ENCODE data around the gene PROS1.

PROS1 gene

DNA sequence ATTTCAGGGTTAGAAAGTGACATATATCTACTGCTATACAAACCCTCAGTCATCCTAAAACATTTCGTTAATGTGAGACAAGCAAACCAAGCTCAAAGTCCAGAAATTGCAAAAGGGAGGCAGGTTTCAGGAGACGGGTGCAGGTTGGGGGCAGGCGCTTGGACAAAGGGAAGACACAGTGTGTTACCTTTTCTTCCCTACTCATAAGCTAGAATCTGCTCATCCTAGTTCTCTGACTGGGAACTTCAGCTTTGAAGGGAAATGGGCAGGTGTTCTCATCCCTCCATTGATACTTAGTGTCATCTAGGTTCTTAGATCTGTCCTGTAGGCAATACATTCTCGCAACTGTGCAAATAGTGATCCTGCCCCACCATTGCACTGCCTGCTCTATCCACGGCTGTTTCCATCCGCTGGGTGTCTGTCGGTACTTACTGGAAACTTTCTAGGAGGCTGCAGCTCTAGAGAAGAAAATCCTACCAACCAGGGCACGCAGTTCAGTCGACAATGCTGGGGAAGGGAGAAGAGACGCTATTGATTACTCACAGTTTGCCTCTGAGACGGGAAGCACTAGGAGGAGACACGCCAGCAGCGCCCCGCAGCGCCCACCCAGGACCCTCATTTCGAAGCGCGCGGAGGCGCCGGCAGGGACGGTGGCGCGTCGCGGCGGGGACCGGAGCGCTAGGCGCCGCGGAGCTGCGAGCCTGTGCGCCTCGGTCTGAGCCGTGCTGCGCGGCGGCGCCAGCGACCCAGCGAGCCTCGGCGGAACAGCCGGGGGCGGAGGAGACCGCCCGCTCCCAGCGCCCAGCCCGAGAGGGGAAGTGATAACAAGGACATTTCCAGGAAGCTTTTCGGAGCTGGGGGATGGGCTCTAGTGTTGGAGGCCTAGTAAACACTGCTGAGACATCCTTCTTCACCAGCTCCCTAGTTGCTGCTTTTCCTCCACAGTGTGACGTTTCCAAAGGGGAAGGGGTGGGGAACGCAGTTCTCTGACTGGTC lies at the start of gene PROS1:
Gene PROS1 (minus strand): TSS at position 766 of the 996 bp plus-strand sequence. CDS start 147 bp downstream, at position 619.
- DNase-seq: peak; percentile 50

DNA sequence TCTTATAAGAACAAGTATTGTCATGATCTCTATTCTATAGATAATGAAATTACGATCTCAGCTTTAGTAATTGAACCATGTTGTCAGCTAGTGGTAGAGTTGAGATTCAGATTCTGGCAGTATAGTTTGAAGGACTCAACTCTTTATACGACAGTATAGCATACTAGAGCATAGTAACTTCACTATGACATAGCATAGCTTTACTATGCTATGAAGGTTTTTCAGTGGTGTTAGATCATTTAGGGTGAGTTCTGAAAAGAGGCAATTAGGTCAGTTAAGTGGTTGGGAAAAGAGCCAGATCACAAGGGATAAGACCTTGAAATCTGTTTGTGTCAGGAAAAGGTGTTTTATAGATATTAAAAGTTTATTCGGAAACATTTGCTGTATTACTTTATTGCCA lies 46.6 kb upstream of the PROS1 start:
- no peak for DNase-seq

DNA sequence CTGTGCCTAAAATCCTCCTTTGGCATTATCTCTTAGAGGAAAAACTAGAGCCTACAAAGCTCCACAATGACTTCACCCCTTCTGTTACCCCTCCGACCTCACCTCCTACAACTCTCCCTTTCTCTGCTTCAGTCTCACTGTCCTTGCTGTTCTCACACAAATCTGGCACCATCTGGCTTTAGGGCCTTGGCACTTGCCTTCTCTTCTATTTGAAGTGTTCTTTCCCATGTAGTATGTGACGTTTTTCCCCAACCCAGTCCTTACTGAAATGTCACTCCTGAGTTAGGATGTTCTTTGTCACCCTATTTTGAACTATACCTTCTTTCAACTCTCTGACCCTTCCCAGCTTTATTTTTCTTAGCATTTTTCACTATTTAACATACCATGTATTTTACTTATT lies 46.0 kb upstream of the PROS1 start:
- DNase-seq: no peak

DNA sequence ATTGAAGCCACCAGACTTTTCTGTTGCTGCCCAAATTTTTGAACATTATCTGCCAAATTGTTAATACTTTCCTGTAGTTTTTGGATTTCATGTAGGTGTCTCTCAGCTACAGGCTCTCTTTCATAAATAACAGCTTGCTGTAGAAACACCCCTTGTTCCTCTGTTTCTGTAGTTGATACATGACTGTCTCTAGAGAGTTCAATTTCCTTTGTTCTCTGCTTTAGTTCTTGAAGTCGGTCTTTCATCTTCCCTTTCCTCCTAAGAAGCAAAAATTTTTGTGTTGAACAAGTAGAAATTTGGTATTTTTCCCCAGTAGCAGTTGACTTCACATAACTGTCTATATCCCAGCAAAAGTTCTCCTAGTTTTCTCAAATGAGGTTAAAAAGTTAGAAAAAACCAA lies 41.3 kb upstream of the PROS1 start:
- no peak for DNase-seq

DNA sequence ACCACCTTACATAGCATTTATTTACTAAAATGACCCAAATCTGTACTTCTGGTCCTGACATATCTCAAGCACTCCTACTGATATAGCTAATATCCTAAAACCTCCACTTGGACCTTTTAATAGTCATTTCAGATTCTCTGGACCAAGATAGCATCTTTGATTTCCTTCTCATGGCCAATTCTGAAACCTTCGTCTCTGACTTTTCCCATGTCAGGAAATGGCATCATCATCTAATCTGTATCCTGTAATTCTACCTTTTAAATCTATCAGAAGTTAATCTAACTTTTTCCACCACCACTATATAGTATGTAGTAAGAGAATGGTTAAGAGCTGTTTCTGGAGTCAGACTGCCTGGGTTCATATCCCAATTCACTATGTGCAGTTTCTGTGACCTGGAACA lies 38.5 kb upstream of the PROS1 start:
- no peak for DNase-seq

DNA sequence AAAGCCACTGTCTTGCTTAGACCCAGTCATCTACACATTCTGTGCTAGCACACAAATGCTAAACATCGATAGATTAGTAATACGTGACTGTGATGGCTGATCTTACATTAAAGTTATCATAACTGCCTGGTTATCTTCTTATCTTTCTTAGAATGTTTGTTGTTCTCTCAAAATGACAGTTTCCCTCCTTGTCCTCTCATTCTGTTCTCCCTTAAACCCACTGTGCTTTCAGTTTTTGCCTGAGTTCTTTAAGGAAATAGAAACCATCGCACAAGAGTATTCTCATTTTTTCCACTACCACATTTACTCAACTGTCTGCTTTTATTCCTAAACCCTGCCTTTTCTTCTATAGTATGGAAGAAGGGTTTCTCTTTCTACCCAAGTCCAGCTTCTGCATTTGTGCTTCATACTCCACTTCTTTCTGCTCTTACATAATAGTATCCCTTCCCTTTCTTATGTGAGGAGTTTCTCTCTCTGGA lies 37.6 kb upstream of the PROS1 start:
- DNase-seq: no peak

DNA sequence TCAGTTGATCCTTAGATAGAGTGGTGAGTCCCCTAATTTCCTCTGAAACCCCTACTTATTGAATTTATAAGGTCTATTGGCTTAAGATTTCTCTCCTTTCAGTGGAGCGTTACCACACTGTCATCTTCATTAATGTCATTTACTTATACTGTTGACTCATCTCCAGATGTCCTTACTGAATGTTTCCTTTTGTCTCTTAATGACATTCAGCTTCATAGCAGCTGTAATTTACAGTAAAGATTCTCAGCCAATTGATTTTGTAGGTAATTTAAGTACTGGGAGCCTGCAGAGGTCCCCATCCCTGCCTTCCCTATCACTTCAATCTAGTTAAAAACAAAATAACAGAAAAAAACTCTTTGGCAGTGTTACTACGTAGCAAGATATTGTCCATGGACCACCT lies 35.9 kb upstream of the PROS1 start:
- DNase-seq: no peak

DNA sequence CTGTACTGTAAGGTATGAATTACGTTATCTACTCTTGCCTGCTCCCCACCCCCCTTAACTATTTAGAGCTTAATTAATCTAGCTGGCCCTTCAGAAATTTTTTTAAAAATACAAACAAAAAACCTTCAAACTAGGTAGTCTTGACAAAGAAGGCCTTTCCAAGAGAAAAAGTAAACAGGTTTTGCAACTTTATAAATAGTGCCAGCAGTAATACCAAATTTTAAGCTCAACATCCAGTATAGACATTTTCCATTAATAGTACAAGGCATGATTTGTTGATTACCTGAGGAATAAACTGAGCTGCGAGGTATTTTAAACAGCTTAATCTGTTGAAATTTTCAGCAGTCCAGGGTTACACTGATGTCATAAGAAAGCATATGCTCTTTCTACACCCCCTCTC lies 34.6 kb upstream of the PROS1 start:
- no peak for DNase-seq

DNA sequence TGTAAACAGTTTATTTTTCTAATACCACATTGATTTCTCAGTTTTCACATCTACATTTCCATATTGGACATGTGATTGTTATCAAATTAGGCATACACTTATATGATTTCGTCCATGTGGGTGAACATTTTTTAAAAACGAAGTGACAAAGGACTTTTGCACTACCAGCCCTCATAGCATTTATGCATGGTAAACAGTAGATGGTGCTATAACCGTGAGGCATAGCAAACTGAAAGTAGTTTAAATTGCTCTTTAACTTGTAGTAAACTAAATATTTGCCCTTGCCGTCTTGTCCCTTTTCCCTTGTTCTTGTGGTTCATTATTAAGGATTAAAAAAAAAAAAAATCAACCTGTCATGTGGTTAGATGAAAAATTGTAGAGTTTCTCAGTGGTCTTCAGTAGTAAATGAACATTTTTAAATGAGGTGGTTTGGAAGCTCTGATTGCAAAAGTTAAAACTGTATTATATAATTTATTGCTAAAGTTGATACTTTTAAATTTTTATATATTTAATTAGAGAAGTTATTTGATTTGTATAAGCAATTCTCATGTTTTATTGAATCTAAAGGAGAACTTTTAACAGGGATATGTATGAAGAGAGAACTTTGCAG lies 30.7 kb upstream of the PROS1 start:
- DNase-seq: no peak

DNA sequence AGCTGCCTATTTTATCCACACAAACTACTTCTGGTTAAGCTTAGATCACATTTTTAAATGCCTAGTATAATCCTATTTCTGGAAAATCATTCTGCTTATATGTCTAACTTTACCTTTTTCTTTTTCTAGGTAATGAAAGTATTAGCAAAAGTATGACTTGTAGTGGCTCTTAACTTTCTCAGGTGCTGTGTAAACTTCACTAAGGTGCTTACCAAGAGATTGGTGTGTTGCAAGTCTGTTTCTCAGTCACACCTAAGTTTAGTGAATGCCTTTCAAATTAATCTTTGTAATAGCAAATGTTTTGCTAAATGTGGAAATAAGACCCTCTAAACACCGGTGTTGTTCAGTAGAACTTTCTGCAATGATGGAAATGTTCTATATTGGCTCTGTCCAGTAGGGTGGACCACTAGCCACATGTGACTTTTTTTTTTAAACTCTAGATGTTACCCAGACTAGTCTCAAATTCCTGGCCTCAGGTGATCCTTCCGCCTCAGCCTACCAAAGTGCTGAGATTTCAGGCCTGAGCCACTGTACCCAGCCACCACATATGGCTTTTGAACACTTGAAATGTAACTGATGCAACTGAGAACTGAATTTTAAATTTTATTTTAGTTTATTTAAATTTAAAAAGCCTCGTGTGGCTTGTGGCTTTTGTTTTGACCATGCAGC lies 28.3 kb upstream of the PROS1 start:
- no peak for DNase-seq

DNA sequence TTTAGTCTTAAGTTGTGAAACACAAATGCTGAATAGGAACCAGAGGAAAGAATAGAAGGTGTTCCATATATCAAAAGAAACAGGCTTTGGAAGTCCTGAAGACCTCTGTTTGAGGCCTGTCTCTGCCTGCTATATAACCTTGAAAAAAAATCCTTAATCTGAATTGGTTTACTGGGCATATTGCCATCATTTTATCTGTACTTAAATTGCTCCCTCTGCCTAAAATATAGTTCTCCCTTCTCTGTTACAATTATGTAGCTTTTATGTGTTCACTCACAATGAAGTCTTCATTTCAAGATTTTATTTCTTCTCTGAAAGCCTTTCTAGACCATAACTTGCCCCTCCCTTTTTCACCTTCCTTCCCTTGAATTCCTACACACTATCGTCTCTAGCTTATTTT lies 27.5 kb upstream of the PROS1 start:
- no peak for DNase-seq

DNA sequence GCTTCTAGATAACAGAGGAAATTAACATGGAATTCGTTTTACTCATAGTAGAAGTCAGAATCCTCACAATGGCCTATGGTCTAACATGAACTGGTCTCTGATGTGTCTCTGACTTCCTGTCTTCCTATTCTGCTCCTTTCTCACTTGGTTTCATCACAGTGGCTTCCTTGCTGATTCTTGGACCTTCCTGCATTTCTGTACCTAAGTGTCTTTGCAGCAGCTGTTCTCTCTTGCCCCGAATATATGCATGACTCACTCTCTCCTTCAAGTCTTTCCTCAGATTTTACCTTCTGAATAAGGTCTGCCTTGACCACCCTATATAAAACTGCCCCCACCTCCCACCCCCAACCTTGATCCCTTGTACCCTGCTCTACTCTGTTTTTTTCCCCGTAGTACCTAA lies 20.4 kb upstream of the PROS1 start:
- no peak for DNase-seq

DNA sequence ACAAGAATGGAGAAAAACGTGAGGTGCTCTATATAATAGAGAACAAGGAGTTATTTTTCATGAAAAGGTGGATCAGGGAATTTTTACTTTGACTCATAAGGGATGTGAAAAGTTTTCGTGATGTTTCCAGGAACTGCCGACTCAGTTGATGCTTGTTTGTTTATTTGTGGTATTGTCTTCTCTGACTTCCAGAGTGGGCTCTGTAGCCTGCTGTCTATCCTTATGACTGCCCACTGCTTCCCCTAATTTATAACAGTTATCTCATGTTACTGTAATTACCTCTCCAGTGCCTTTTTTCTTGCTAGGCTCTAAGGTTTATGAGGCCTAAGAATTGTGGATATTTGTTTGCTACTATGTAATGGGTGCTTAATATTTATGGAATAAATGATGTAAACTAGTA lies 18.5 kb upstream of the PROS1 start:
- no peak for DNase-seq

DNA sequence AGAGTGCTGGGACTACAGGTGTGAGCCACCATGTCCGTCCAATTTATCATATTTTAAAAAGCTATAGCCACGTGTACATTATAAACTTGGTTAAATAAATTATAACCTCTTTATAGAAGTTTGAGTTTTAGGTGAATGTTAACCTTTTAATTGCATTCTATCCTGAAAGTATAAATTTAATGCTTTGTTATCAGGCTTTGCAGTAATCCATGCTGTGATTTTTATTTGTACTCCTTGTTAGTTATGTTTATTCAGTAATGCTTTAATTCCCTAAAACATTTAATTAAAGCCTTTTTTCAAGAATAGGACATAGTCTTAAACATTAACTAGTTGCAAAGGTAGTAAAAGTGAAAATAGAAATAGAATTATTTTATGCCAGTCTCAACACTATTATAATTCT lies 17.9 kb upstream of the PROS1 start:
- no peak for DNase-seq

DNA sequence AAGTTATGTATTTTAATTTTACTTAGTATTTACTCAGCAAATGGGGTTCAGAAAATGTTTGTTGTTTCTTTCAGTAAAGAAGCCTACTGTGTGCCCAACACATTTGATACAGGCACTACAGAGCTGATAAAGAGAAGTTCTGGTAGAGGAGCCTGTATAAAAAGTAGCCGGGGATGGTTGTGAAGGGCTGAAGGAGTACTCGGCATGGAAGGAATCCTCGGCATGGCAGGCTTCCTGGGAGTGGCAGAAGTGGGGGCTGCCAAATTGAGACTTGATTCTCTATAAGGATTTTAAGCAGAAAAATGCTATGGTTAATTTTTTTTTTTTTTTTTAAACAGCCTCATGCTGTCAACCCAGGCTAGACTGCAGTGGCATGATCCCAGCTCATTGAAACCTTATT lies 15.5 kb upstream of the PROS1 start:
- DNase-seq: no peak

DNA sequence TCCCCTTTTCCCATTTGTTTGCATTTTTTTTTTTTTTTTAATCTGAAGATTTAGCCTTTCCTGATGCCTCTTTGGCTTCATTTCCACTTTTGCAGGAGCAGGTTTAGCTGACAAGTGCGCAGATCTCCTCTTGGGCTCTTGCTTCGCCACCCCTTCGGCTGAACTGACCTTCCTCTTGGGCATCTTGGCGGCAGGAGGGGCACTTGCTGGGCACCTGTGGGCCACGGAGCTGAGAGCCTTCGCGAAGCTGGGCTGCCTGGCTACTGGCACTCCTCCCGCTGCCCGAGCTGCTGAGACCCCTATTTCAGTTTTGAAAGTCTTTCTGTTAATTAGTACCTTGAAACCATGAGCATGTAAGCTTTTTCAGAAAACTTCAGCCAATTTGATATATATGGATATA lies 15.1 kb upstream of the PROS1 start:
- no peak for DNase-seq

DNA sequence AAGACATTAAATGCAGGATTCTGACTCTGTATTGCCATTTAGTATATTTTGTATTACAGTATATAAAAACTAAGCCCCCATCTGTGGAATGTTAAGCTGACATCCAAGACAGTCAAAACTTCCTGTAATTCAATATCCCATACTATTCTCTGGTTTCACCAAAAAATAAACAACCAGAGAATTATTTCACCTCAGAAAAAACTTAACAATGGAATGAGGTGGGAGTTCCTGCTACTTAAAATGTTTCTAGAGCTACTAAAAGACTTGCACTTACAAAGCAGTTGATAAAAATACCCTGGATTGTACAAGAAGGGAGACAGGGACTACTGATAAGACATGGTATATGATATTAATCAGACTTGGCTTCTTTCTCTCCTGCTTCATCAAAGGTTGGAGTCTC lies 14.6 kb upstream of the PROS1 start:
- no peak for DNase-seq

DNA sequence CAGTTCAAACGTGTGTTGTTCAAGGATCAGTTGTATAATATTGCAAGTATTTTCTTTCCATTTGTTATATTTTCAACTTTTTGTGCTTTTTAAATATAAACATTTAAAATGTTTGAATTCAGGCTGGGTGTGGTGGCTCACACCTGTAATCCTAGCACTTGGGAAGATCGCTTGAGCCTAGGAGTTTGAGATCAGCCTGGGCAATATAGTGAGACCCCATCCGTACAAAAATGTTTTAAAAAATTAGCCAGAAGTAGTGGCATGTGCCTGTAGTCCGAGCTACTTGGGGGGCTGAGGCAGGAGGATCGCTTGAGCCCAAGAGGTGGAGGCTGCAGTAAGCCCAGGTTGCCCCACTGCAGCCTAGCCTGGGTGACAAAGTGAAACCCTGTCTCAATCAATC lies 10.9 kb upstream of the PROS1 start:
- DNase-seq: no peak

DNA sequence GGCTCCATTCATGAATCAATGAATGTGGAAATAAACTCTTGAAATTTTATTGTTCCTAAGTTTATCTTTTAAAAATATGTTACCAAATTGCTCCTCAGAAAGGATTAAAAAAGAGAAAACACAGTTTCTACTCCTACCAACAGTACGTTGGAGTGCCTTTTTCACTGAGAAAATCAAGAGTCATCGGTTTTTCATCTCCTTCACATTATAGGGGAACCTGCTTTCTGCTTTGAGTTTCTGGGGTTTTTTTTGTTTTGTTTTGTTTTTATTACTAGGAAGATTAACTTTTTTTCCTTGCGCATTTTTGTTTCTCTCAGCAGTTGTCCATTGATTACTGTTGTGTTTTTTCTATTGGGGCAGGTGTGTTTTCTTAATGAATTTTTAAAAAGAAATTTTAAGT lies 9.7 kb upstream of the PROS1 start:
- DNase-seq: no peak

DNA sequence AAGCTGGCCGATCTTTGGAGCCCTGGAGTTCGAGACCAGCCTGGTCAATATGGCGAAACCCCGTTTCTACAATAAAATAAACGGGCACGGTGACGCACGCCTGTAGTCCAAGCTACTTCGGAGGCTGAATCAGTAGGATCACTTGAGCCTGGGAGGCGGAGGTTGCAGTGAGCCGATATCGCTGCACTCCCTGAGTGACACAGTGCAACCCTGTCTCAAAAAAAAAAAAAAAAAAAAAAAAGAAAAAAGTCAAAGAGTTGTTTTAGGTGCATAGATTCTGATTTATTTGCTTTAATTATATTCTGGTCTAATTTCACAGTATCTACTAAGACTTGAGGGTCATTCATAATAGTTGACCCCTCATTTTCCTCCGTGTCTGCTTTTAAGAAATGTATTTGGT lies 8.0 kb upstream of the PROS1 start:
- DNase-seq: no peak

DNA sequence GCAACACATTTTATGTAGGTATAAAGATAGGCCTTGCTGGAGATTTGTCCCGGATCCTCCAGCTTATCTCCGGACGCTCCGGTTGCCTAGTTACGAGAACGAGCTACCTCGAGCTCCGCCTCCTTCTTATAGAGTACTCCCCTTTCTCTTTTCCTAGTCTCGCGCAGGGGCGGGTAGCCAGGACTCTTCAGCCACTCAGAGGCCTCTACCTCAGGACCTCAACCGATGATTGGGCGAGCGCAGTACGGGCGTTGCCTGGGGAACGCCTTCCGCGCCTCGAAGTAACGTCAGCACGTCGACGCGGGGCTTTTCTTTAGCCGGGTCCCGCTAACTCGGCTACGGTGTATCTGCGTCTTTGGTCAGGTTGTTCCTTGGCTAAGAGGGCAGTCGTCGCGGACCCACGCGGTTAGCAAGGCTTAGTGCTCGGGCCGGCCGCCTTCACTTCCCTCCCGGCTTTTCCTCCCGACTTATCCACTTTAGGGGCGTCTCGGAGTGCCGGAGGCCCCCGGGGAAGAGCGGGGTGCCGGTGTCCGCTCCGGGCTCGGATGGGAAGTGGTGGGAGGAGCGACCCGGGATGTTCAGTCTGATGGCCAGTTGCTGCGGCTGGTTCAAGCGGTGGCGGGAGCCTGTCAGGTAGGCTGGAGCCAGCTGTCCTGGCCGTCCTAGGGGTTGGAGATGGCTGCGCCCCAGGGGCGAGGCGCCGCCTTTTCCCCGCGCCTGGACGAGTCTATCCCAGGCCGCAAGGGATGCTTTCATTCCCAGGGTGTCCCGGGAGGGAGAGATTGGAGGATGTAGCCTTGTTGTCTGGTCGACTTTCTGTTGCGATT lies 6.4 kb upstream of the PROS1 start, which contains the start of gene ARL13B:
Gene ARL13B (plus strand): TSS at position 306 of the 827 bp plus-strand sequence. CDS start 269 bp downstream, at position 575.
- DNase-seq: peak; percentile 89

DNA sequence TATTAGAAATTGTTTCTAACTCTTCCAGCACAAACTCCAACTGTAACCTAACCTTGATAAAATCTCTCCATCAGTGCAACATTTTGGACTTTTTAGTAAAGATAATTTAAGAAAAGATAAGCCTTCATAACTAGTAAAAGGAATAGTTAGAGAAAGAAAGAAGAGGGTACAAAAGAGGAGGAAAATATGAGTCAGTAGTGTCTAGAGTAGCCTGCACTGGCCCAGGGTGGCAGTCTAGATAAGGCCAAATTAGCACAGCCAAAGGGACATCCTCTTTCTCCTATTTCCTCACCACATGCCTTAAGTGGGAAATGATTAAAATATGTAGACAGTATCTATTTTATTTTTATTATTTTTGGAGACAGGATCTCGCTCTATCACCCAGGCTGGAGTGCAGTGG lies 3.7 kb downstream of the PROS1 start:
- DNase-seq: no peak

DNA sequence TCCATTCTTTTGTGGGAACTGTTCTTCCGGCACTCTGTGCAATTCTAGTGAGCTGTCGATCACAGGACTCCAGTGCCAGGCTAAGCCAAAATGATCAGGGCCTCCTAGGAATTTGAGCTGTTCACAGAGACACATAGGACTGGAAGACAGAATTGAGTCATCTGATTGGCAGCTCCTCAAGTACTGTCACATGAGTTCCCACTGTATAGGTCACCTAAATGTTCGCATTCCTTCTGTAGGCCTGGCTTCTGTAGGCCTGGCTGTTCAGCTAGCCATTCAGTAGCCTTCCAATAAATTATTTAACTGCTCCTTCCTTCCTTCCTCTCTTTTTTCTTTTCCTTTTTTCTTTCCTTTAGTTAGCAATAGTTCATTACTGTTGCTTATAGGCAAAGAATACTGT lies 4.3 kb downstream of the PROS1 start:
- DNase-seq: no peak

All from activated CD4-positive, CD25-positive, alpha-beta regulatory T cell treated with anti-CD3 and anti-CD28 coated beads, Interleukin-2, amount 50 U/mL, for 72 hours (primary cell).